Calu3 (cell line): Measurements from ENCODE around the gene BRI3. TPM values are rescaled to one million over a fixed set of nuclear protein-coding genes. Genes with fewer than 3 reads are reported as not detected.

Source experiments
- BruUV-seq: library from RNA; stranded (reverse); fragments of 400-500 nt; replicated peaks from 2 replicates; lab custom pipeline; 2021; lab: Mats Ljungman, UMichigan
- CTCF ChIA-PET: fragments of 300-600 bp; sonication (Branson Sonifier 250); formaldehyde crosslinking; loops from one replicate; lab custom pipeline; 2022; ENCODE audit warnings: antibody characterized with exemption; lab: Charles Lee
- DNase-seq: peaks from one replicate; pipeline ENCODE4 v3.0.0; 2022
- H3K27ac Mint-ChIP-seq: one replicate; pipeline ENCODE4 v1.8.0; 2022; ENCODE audit warnings: mixed read lengths; ENCODE audit not compliant: unreplicated experiment
- H3K27me3 Mint-ChIP-seq: one replicate; pipeline ENCODE4 v1.8.0; 2022; ENCODE audit warnings: mixed read lengths; ENCODE audit not compliant: unreplicated experiment
- H3K36me3 Mint-ChIP-seq: one replicate; pipeline ENCODE4 v1.8.0; 2022; ENCODE audit warnings: mild to moderate bottlenecking, moderate library complexity, mixed read lengths; ENCODE audit not compliant: insufficient read depth, unreplicated experiment
- H3K4me1 Mint-ChIP-seq: one replicate; pipeline ENCODE4 v1.8.0; 2022; ENCODE audit warnings: mild to moderate bottlenecking, low read depth, mixed read lengths; ENCODE audit not compliant: unreplicated experiment
- H3K4me3 Mint-ChIP-seq: one replicate; pipeline ENCODE4 v1.8.0; 2022; ENCODE audit warnings: mild to moderate bottlenecking, low read depth, moderate library complexity, mixed read lengths; ENCODE audit not compliant: unreplicated experiment
- H3K9me3 Mint-ChIP-seq: one replicate; pipeline ENCODE4 v1.8.0; 2022; ENCODE audit warnings: low read depth, mixed read lengths; ENCODE audit not compliant: unreplicated experiment
- intact Hi-C: fragments of 100-400 bp; cut with micrococcal nuclease; formaldehyde crosslinking; loops from one replicate; pipeline ENCODE4 v1.10.0; 2022; ENCODE audit not compliant: unreplicated experiment
- total RNA-seq: library from RNA; stranded (reverse); gene quantifications from 2 replicates; pipeline ENCODE4 v1.2.3, GENCODE V29; 2022
- TF ChIP-seq, protein P1 (sequence below): fragments of 200-600 bp; IDR thresholded peaks from one replicate; pipeline ENCODE4 v1.8.0; 2022; ENCODE audit warnings: antibody characterized with exemption; ENCODE audit not compliant: unreplicated experiment

BRI3 gene
- total RNA-seq, 1 experiment from 2014 or later = 101 TPM

DNA sequence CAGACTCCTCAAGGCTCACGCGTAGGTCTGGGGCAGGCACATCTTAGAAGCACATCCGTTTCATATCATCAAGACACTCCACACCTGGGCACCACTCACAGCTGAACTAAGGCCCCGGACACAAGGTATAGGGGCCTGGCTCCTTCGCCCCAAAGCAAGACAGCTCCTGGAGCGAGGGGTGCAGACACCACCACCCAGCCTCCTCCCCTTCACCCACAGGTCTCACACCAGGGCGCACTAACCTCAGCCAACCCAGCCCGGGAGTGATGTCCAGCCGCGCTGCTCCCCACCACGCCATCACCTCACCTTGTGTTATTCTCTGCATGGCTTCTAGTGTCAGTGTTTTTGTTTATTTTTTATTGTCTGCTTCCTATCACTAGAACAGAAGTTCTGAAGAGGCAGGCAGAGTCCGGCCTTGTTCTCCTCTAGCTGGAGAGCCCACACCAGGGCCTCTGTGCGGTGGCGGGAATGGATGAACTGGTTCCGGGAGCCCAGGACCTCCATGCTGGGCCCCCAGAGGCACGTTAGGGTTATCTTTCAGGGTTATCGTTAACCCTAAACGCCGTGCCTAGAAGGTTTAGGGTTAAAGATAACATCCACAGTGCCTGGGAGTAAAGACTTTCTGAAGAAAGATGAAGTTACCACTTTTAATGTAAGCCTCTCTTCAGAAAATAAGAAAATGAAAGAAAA, 21.8 kb downstream of the BRI3 start:
- intact Hi-C loops = no loop called here
- no TSS peak for BruUV-seq
- peaks cover 54% of the 10 kb centered on the region for H3K36me3 Mint-ChIP-seq
- H3K27me3 Mint-ChIP-seq = no peaks in the 10 kb centered on the region
- H3K9me3 Mint-ChIP-seq = no peaks in the 10 kb centered on the region
- TF ChIP-seq, protein P1, sequence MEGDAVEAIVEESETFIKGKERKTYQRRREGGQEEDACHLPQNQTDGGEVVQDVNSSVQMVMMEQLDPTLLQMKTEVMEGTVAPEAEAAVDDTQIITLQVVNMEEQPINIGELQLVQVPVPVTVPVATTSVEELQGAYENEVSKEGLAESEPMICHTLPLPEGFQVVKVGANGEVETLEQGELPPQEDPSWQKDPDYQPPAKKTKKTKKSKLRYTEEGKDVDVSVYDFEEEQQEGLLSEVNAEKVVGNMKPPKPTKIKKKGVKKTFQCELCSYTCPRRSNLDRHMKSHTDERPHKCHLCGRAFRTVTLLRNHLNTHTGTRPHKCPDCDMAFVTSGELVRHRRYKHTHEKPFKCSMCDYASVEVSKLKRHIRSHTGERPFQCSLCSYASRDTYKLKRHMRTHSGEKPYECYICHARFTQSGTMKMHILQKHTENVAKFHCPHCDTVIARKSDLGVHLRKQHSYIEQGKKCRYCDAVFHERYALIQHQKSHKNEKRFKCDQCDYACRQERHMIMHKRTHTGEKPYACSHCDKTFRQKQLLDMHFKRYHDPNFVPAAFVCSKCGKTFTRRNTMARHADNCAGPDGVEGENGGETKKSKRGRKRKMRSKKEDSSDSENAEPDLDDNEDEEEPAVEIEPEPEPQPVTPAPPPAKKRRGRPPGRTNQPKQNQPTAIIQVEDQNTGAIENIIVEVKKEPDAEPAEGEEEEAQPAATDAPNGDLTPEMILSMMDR = no peak
- H3K4me3 Mint-ChIP-seq = no peak overlapping the region
- no peaks in the 10 kb centered on the region for H3K4me1 Mint-ChIP-seq
- CTCF ChIA-PET = no interaction called here
- no peak overlapping the region for H3K27ac Mint-ChIP-seq
- no peak for DNase-seq

DNA sequence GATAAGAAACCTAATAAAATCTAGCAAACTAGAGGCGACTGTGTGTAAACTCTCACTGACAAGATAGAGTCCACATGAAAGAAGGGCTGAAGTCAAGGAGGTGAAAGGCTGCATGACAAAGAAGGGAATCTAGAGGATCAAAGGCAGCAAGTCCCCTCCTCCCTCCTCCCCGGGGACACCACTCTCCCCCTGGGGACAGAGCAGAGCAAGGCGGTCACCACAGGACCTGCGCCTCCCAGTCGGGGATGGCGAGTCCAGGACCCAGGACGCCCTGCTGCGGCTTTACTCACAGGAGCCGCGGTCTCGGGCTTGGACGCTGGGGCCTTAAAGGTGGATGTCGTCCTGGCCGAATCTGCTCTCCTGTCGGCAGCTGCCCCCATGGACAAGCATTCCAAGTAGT, 22.4 kb downstream of the BRI3 start:
- H3K36me3 Mint-ChIP-seq = peaks cover 58% of the 10 kb centered on the region
- no peaks in the 10 kb centered on the region for H3K27me3 Mint-ChIP-seq
- intact Hi-C loops = no loop called here
- DNase-seq = no peak
- H3K9me3 Mint-ChIP-seq = no peaks in the 10 kb centered on the region
- no peak overlapping the region for H3K27ac Mint-ChIP-seq
- no peaks in the 10 kb centered on the region for H3K4me1 Mint-ChIP-seq
- CTCF ChIA-PET = no interaction called here
- H3K4me3 Mint-ChIP-seq = no peak overlapping the region
- no TSS peak for BruUV-seq
- TF ChIP-seq, protein P1 = no peak

DNA sequence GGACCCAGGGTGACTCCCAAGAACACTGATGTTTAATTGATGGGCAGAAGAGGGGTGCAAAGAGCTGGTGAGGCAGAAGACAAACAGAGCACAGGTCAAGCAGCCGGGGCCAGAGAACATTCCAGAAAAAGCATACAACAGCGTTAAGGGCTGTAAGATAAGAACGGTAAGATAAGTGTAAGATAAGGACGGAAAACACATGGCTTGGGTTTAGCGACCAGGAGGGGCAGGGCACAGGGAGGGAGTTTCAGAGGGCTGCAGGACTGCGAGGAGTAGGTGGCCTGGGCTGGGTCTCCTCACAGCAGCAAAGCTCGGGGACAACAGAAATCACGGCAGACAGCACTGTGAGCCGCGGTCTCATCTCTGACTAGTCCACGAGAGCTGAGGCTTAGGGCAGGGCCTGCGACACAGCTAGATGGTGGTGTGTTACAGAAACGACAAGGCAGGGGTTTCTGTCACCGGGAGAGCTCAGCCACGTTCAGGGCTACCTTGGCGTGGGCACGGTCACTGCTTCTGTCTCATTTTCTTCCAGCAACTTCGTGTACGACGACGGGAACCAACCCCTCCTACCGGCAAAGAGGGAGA, 24.6 kb downstream of the BRI3 start:
- peaks cover 51% of the 10 kb centered on the region for H3K36me3 Mint-ChIP-seq
- CTCF ChIA-PET = no interaction called here
- intact Hi-C loops = no loop called here

DNA sequence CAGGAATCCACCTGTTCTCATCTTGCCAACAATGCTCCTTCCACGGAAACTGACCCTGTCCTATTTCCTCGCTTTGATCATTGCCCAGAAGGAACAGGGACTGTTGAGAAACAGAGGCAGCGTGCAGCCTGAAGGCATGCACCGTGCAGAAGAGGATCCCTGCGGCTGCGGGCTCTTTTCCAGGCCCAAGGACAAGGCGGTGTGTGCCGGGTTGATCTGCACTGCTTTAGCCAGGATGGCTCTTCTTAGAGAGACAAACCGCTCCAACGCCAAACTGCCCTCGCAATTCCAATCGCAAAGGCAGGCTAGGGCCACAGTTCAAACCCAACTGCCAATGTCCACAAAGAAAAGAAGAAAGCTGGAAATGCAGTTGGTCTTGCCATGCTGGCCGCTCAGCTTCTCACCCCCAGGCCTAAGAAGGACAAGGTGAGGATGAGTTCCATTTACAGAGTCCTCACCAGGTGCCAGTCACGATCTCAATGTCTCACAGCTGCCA, 26.5 kb downstream of the BRI3 start:
- no TSS peak for BruUV-seq
- CTCF ChIA-PET = no interaction called here
- no peak overlapping the region for H3K4me3 Mint-ChIP-seq
- no peaks in the 10 kb centered on the region for H3K27me3 Mint-ChIP-seq
- TF ChIP-seq, protein P1 = no peak
- H3K9me3 Mint-ChIP-seq = no peaks in the 10 kb centered on the region
- peaks cover 63% of the 10 kb centered on the region for H3K36me3 Mint-ChIP-seq
- no peak overlapping the region for H3K27ac Mint-ChIP-seq
- no peaks in the 10 kb centered on the region for H3K4me1 Mint-ChIP-seq
- intact Hi-C loops = no loop called here
- no peak for DNase-seq

More for the DNA sequence above, 24.6 kb downstream of the BRI3 start:
- Mint-ChIP-seq H3K4me3 (no peak overlapping the region), H3K9me3 (no peaks in the 10 kb centered on the region), H3K27ac (peak overlapping the region; percentile 21), H3K27me3 (no peaks in the 10 kb centered on the region), H3K4me1 (no peaks in the 10 kb centered on the region)
- no TSS peak for BruUV-seq
- TF ChIP-seq, protein P1 = no peak
- no peak for DNase-seq
